Endothelial cell of umbilical vein (primary cell): ENCODE data around the gene PARP12. TPM values are rescaled to one million over a fixed set of nuclear protein-coding genes. Genes with fewer than 3 reads are reported as not detected.

Experiments used
- BruUV-seq: library from RNA; stranded (reverse); fragments of 400-500 nt; replicated peaks from 2 replicates; lab custom pipeline; 2021; lab: Mats Ljungman, UMichigan
- CTCF ChIA-PET: fragments of 300-600, 350-600 bp; sonication (Branson Sonifier 250); formaldehyde crosslinking; loops from one replicate; lab custom pipeline; 2021; ENCODE audit warnings: antibody characterized with exemption, inconsistent platforms; lab: Charles Lee
- POLR2A ChIA-PET: fragments of 300-600, 350-600 bp; sonication (Branson Sonifier 250); formaldehyde crosslinking; loops from one replicate; lab custom pipeline; 2021; ENCODE audit warnings: antibody characterized with exemption, inconsistent platforms; lab: Charles Lee
- DNase-seq: peaks from one replicate; pipeline ENCODE4 v3.0.0-alpha.2; 2011; ENCODE audit warnings: low read depth, low spot score
- FAIRE-seq: peaks from 2 replicates; lab custom pipeline; 2011; peaks lifted over from hg19 to GRCh38; lab: Jason Lieb, UNC
- H2AFZ ChIP-seq: 2 replicates; pipeline ENCODE4 v1.6.0; 2012; ENCODE audit warnings: low read depth, low read length, control low read depth, inconsistent platforms
- H3K27ac ChIP-seq: 2 replicates; pipeline ENCODE4 v1.5.1; 2011; ENCODE audit warnings: low read depth, mild to moderate bottlenecking, control low read depth, low read length, moderate library complexity; ENCODE audit not compliant: insufficient read depth
- H3K27me3 ChIP-seq, 2 experiments: 2 replicates each; pipeline versions ENCODE4 v1.6.0 to v1.6.1; 2011; ENCODE audit warnings: low read length in 2 of 2, mixed read lengths in 1 of 2; ENCODE audit not compliant: control insufficient read depth in 2 of 2, insufficient read depth in 2 of 2
- H3K36me3 ChIP-seq, 2 experiments: 2 replicates in 1 of 2; 3 replicates in 1 of 2; pipeline ENCODE4 v1.5.1; 2011; ENCODE audit warnings: low read length in 2 of 2, mild to moderate bottlenecking in 1 of 2, moderate library complexity in 1 of 2; ENCODE audit not compliant: control insufficient read depth in 2 of 2, insufficient read depth in 2 of 2; ENCODE audit errors: extremely low read depth in 1 of 2
- H3K4me1 ChIP-seq: 3 replicates; pipeline ENCODE4 v1.5.1; 2011; ENCODE audit warnings: mild to moderate bottlenecking, low read length; ENCODE audit not compliant: control insufficient read depth, insufficient read depth; ENCODE audit errors: extremely low read depth
- H3K4me2 ChIP-seq: 2 replicates; pipeline ENCODE4 v1.6.1; 2011; ENCODE audit warnings: low read length, control low read depth, mixed read lengths; ENCODE audit not compliant: insufficient read depth
- H3K4me3 ChIP-seq, 3 experiments: fragments of 200-600 bp in 1 of 3; sonication (generic), shearing (Covaris generic) in 1 of 3; replicated peaks in 1 of 3; 2 replicates each; pipeline ENCODE4 v1.5.1; 2011 to 2016; ENCODE audit warnings: control low read depth in 3 of 3, low read length in 3 of 3, mild to moderate bottlenecking in 2 of 3, inconsistent platforms in 1 of 3, low read depth in 1 of 3, moderate library complexity in 1 of 3; ENCODE audit not compliant: insufficient read depth in 1 of 3
- H3K79me2 ChIP-seq: 2 replicates; pipeline ENCODE4 v1.6.0; 2012; ENCODE audit warnings: low read length, inconsistent platforms; ENCODE audit not compliant: control insufficient read depth, insufficient read depth
- H3K9ac ChIP-seq: replicated peaks from 2 replicates; pipeline ENCODE3; 2011; ENCODE audit warnings: low read length, control low read depth; ENCODE audit not compliant: insufficient read depth; ENCODE audit errors: extremely low read depth
- H3K9me1 ChIP-seq: replicated peaks from 3 replicates; pipeline ENCODE4 v1.6.0; 2011; ENCODE audit warnings: mild to moderate bottlenecking, low read length; ENCODE audit not compliant: control insufficient read depth, insufficient read depth; ENCODE audit errors: extremely low read depth
- H3K9me3 ChIP-seq: replicated peaks from 2 replicates; pipeline ENCODE4 v1.5.1; 2012; ENCODE audit warnings: low read length, inconsistent platforms; ENCODE audit not compliant: control insufficient read depth, insufficient read depth
- H4K20me1 ChIP-seq: replicated peaks from 2 replicates; pipeline ENCODE3; 2011; ENCODE audit warnings: mild to moderate bottlenecking, low read length; ENCODE audit not compliant: control insufficient read depth, insufficient read depth; ENCODE audit errors: extremely low read depth
- CTCF ChIP-seq, 2 donors: IDR thresholded peaks; 1 replicate in 1 of 2; 2 replicates in 1 of 2; pipeline ENCODE4 v1.5.1; 2011; ENCODE audit warnings: low read length in 2 of 2, mild to moderate bottlenecking in 2 of 2, moderate library complexity in 2 of 2, control low read depth in 1 of 2, inconsistent platforms in 1 of 2, low read depth in 1 of 2; ENCODE audit not compliant: insufficient read depth in 1 of 2; ENCODE audit errors: extremely low read depth in 1 of 2
- EZH2 ChIP-seq: IDR thresholded peaks from 2 replicates; pipeline ENCODE4 v1.6.1; 2012; ENCODE audit warnings: borderline replicate concordance, low read depth, mild to moderate bottlenecking, moderate library complexity, low read length, inconsistent platforms; ENCODE audit not compliant: severe bottlenecking
- FOS ChIP-seq: IDR thresholded peaks from 2 replicates; pipeline ENCODE4 v1.6.1; 2011; ENCODE audit warnings: mild to moderate bottlenecking, low read length, moderate library complexity, borderline replicate concordance; ENCODE audit not compliant: insufficient read depth
- GATA2 ChIP-seq: IDR thresholded peaks from 2 replicates; pipeline ENCODE4 v1.7.0; 2011; ENCODE audit warnings: low read depth, mild to moderate bottlenecking, moderate library complexity, mixed read lengths, low read length; ENCODE audit not compliant: insufficient read length, insufficient read depth
- JUN ChIP-seq: IDR thresholded peaks from 2 replicates; pipeline ENCODE4 v1.6.1; 2011; ENCODE audit warnings: borderline replicate concordance, low read depth; ENCODE audit not compliant: insufficient read length, insufficient read depth
- MAX ChIP-seq: IDR thresholded peaks from 2 replicates; pipeline ENCODE4 v1.6.1; 2011; ENCODE audit not compliant: insufficient read depth, insufficient read length
- MYC ChIP-seq: IDR thresholded peaks from one replicate; pipeline ENCODE4 v1.6.1; 2011; ENCODE audit warnings: mild to moderate bottlenecking, low read depth, low read length
- POLR2A ChIP-seq: IDR thresholded peaks from 2 replicates; pipeline ENCODE4 v1.6.1; 2012; ENCODE audit warnings: low read depth, mild to moderate bottlenecking, control low read depth, low read length
- POLR2AphosphoS5 ChIP-seq: IDR thresholded peaks from 2 replicates; pipeline ENCODE4 v1.6.1; 2012; ENCODE audit warnings: low read depth, mild to moderate bottlenecking, control low read depth, low read length, moderate library complexity; ENCODE audit not compliant: insufficient read depth
- dilution Hi-C: fragments of 300-500 bp; cut with MboI; formaldehyde crosslinking; loops from one replicate; pipeline ENCODE4 v1.15.0; 2019; ENCODE audit warnings: low sequenced_read_pairs; ENCODE audit not compliant: extremely low pct_ligation_motif_present
- intact Hi-C: fragments of 100-400 bp; cut with micrococcal nuclease; formaldehyde crosslinking; loops from one replicate; pipeline ENCODE4 v1.10.0; 2022
- polyA plus RNA-seq, 4 experiments: library from polyadenylated mRNA; depleted of rRNA in 3 of 4; stranded (reverse) in 3 of 4; unstranded in 1 of 4; fragments of >200 nt; gene quantifications; 2 replicates each; pipeline versions ENCODE4 v1.2.1 to v1.2.3, GENCODE V29; 2011 to 2012; ENCODE audit warnings: missing spikeins in 1 of 4
- total RNA-seq: library from RNA; stranded (reverse); gene quantifications from 2 replicates; pipeline ENCODE4 v1.2.3, GENCODE V29; 2021

PARP12 gene
- total and polyA plus RNA-seq, 2 donors (not counting 3 experiments of a cell fraction or from before 2014, with no cell fraction given) = 65.4 to 83.2 TPM

GRCh38 chr7:140036224-140036962 lies 26.4 kb downstream of the PARP12 start:
- CTCF ChIA-PET = no interaction called here
- Histone ChIP-seq H3K27me3 (no peaks in the 10 kb centered on the region), H3K4me1 (peaks cover 50% of the 10 kb centered on the region), H3K36me3 (peaks cover 6 to 16% of the 10 kb centered on the region in 2 experiments), H4K20me1 (no peaks in the 10 kb centered on the region), H2AFZ (no peak overlapping the region), H3K79me2 (peaks cover 38% of the 10 kb centered on the region), H3K9ac (no peak overlapping the region), H3K27ac (no peak overlapping the region), H3K4me3 (no peak overlapping the region), H3K9me3 (no peaks in the 10 kb centered on the region), H3K9me1 (no peaks in the 10 kb centered on the region), H3K4me2 (no peak overlapping the region)
- dilution Hi-C loops (no loop called here), intact Hi-C loops (no loop called here)
- no peak for FAIRE-seq
- POLR2A ChIA-PET = no interaction called here
- no peak for TF ChIP-seq MAX
- no peak for TF ChIP-seq JUN
- no peak for TF ChIP-seq MYC
- no peak for TF ChIP-seq GATA2
- no peak for TF ChIP-seq CTCF (IDR thresholded peaks at IDR 0.05; ENCODE audit: extremely low read depth in 1 of 2, insufficient read depth in 1 of 2, low read depth in 1 of 2, low read length in 2 of 2)
- no peak for TF ChIP-seq POLR2AphosphoS5
- TF ChIP-seq POLR2A = no peak
- no peak for TF ChIP-seq FOS
- no peak for TF ChIP-seq EZH2
- DNase-seq = no peak
- BruUV-seq = no TSS peak
